HG02970 (cell line): ENCODE results near the gene FRMD4A.

Source experiments
- ATAC-seq: cut with Tn5 transposase; IDR thresholded peaks from one replicate; pipeline ENCODE4 v1.9.1; 2021; ENCODE audit warnings: mild to moderate bottlenecking, moderate library complexity, moderate number of reproducible peaks; ENCODE audit not compliant: unreplicated experiment, low FRiP score

FRMD4A gene

GRCh38 chr10:13701157-13701919 lies 629.4 kb downstream of the FRMD4A start:
- ATAC-seq, result no peak

DNA sequence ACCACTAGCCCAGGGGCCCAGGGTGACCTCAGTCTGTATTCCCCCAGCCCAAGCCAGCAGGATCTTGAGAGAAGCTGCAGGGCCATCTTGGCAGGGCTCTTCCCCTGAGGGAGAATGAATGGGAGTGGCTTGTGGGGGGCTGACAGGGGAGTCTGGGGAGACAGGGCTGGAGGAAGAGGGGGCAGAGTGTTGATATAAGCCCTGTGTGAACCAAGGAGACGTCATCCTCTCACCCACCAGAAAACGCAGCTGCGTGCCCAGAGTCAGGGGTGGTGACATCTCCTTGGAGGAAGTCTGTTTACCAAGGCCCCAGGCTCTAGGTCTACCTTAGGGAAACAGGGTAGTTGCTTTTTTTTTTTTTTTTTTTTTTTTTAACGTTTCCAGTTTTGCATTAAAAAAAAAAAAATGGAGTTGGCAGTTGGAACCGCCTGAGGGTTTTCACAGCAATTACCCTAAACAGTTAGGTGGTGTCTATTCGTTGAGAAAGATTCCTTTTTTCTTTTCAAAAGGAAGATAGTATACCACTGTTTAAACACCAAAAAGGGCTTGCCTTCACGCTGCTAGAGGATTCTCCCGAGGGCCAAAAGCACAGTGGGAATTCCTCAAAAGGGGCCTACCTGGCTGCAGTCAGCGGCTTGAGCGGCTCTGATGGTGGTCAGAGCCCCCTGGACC lies 630.1 kb downstream of the FRMD4A start:
- ATAC-seq, result no peak

DNA sequence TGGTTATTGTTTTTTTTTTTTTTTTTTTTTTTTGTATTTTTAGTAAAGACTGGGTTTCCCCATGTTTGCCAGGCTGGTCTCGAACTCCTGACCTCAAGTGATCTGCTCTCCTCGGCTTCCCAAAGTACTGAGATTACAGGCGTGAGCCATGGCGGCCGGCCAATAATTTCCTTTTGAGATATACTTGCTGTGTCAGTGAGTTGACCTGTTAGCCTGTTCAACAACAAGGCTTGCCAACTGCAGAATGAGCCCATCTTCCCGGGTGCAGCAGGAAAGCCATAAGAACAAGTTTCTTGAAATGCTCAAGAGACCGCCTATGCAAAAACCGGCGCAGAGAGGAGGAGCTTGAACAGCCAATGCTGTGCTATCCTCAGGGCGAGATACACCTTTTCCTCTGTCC lies 631.5 kb downstream of the FRMD4A start:
- ATAC-seq, result no peak

- no peak for ATAC-seq
Observed at GRCh38 chr10:13698217-13698616, 632.5 kb downstream of the FRMD4A start.

- no peak for ATAC-seq
Observed at GRCh38 chr10:13696071-13696470, 634.7 kb downstream of the FRMD4A start.

- no peak for ATAC-seq
Observed at GRCh38 chr10:13695588-13695987, 635.1 kb downstream of the FRMD4A start.

DNA sequence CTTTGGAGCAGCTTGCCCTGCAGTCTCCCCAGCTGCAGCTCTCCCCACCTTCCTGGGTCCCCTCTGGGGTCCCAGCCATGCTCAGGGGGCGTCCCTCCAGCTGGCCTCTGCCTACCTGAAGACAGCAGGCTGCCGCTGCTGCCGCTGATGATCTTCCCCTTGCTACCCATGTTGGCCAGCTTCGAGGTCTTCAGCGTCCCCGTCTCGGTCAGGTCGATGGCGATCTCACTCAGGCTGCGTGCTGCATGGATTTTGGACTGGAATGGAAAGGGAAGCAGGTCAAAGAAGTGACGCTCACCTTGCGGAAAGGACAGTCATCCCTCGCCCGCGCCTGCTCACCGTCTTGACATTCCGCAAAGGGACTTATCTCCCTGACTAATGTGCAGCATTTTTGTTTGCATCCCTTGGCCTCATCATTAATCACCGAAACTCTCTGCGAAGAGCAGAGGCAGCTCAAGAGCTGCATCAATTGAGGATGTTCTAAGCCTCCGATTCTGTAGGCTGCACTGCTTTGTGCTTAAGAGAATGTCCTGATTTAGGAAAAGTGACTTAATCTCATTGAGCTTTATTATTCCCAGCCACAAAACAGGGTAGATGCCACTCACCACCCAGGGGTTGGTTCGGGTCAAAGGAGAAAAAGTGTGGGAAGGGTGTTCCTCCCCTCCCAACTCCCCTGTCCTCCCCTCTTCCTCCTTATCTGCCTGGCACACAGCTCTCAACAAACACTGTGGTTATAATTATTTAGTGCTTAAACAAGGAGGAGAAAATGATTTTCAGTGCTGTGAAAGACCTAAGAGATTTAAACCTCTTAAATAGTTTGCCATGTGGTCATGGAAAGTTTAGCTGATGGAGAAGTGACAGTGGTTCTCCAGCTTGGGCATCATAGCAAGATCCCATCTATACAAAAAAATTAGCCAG lies 636.7 kb downstream of the FRMD4A start:
- ATAC-seq, result no peak

GRCh38 chr10:13690281-13690825 lies 640.4 kb downstream of the FRMD4A start:
- ATAC-seq, result no peak

DNA sequence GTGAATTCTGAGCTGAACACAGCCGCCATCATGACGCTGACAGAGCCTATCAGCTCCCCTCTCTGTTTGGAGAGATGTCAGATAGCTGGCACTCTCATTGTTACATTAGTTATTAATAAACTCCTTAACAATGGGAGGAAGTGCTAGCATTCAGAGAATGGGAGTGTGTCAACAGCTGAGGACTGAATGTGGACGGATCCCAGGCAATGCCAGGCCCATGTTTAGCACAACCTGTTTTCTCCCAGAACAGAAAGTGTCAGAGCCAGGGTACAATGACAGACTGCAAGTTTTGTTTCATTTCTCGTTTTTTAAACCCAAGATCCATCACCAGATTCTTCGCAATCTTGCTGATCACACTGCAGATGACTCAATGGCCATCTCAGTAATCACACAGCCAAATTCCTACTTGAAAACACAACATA lies 644.4 kb downstream of the FRMD4A start:
- no peak for ATAC-seq

GRCh38 chr10:13685885-13686284 lies 644.8 kb downstream of the FRMD4A start:
- no peak for ATAC-seq

DNA sequence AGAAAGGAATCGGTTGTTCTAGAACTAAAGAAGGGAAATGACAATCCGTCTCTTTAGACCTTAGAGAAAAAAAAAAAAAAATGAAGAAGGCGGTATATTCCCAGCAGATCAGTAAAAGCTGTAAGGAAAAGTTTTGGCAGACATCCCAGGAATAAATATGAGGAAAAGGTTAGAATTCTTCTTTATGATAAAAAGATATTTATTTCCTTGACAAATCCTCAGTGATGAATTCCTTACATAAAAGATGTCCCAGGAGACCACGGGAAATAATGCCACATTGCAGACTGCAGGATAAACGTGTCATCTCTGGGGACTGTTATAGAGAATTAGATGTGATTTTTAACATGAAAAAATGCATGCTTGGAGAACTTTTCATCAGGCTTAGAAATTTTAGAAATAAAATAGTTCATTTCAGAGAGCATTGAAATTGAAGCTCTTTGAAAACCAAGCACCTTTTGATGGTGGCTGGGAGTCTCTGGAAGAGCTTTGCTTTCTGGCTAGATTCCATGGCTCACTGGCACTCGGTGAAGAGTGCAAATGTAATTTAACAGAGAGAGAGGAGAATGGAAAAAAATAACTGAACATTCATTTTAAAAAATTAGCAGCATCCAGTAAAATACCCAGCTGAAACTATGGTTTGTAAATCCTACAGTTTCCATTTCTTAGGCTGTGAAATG lies 645.8 kb downstream of the FRMD4A start:
- ATAC-seq, result no peak

GRCh38 chr10:13684252-13684791 lies 646.4 kb downstream of the FRMD4A start:
- no peak for ATAC-seq

- ATAC-seq, result no peak
Observed at GRCh38 chr10:13683017-13683416, 647.7 kb downstream of the FRMD4A start.

GRCh38 chr10:13681960-13682359 lies 648.8 kb downstream of the FRMD4A start:
- no peak for ATAC-seq

DNA sequence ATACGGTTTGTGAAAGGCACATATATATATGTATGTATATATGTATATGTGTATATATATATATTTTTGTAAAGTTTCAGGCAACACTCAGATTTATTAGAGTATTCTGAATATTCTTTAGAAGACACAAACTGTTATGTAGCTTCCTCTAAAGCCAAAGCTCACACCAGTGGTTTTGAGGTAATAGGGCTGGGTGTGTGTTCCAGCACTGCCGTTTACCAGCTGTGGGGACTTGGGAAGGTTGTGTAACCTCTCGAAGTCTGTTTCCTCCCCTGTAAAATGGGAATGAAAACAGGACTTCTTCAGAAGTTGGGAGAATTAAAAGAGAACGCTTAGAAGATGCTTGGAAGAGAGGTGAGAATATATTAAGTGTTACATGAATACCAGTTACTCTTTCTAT lies 649.2 kb downstream of the FRMD4A start:
- ATAC-seq, result no peak

GRCh38 chr10:13681095-13681494 lies 649.6 kb downstream of the FRMD4A start:
- ATAC-seq, result no peak

GRCh38 chr10:13678101-13678843 lies 652.5 kb downstream of the FRMD4A start:
- ATAC-seq, result no peak

DNA sequence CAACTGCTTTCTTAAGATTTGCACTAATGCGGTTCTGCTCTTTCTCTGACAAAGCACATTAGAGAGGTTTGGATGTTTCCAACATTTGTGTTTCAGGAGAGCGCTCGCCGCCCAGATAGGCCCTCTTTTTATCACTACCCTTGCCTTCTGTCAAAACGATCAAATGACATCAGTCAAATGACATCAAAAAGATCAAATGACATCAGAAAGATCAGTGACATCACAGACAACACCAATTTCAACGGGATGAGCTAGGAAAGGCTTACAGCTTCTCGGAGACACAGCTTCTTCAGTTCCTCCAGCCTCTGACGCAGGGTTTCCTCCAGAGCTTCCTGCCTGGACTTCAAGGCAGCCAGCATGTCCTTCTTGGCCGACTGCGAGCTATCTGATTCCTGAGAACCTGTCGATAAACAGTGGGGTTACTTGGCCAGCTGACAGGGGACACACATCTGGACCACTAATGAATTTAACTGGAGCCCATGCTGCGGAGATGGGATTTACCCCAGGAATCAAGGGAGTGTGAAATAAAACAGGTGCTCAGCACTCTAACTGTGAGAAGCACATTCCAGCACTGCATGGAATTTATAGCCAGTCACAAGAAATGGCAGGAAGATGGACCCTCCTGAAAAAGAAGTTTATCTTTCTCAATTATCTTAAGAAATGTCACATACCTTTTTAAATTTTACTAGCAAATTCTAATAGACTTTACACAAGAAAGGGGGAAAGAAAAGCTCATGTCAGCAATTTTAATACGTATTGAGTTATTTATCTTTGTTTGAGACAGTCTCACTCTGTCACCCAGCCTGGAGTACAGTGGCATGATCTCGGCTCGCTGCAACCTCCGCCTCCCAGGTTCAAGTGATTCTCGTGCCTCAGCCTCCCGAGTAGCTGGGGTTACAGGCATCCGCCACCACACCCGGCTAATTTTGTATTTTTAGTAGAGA lies 655.8 kb downstream of the FRMD4A start:
- no peak for ATAC-seq
